K562 (cell line): ENCODE measurements around the gene VDAC2. TPM values are rescaled to one million over a fixed set of nuclear protein-coding genes. Genes with fewer than 3 reads are reported as not detected.

Source experiments
- ARID2 ChIP-seq: fragments of 450-650 bp; IDR thresholded peaks from 2 replicates; pipeline ENCODE4 v1.6.1; 2017; ENCODE audit warnings: antibody characterized with exemption, mild to moderate bottlenecking
- CBX5 ChIP-seq: IDR thresholded peaks from 2 replicates; pipeline ENCODE4 v1.6.1; 2014; ENCODE audit warnings: low read depth, borderline replicate concordance
- CHD1 ChIP-seq: fragments of 200-600 bp; sonication (generic); IDR thresholded peaks from one replicate; pipeline ENCODE4 v1.6.1; 2012; ENCODE audit warnings: mild to moderate bottlenecking, moderate library complexity, low read length, inconsistent platforms
- EHMT2 ChIP-seq: fragments of 450-650 bp; IDR thresholded peaks from 2 replicates; pipeline ENCODE4 v1.6.1; 2018; ENCODE audit warnings: antibody characterized with exemption
- FOXJ2 ChIP-seq: fragments of 200-800 bp; sonication (Bioruptor generic); IDR thresholded peaks from 2 replicates; pipeline ENCODE4 v1.6.1; 2016; ENCODE audit warnings: missing genetic modification characterization, missing compliant biosample characterization
- FOXP1 ChIP-seq: sonication (generic); formaldehyde crosslinking; IDR thresholded peaks from 2 replicates; pipeline ENCODE4 v1.8.0; 2022; ENCODE audit warnings: mild to moderate bottlenecking, missing genetic modification reagents
- FUS ChIP-seq: fragments of 200-400 bp; formaldehyde crosslinking; optimal IDR thresholded peaks from 2 replicates; pipeline ENCODE3; 2017; ENCODE audit warnings: low read depth, low read length
- GTF2A2 ChIP-seq: IDR thresholded peaks from 2 replicates; pipeline ENCODE4 v1.6.1; 2016; ENCODE audit warnings: mild to moderate bottlenecking, missing genetic modification characterization, missing compliant biosample characterization
- HMGN3 ChIP-seq: IDR thresholded peaks from 2 replicates; pipeline ENCODE4 v1.6.1; 2011; ENCODE audit warnings: borderline replicate concordance, low read depth, mild to moderate bottlenecking, mixed read lengths, low read length; ENCODE audit not compliant: insufficient read length; ENCODE audit errors: extremely low read depth
- NR2C2 ChIP-seq, 2 experiments: fragments of 200-800 bp in 1 of 2; sonication (Bioruptor generic) in 1 of 2; sonication (generic) in 1 of 2; formaldehyde crosslinking in 1 of 2; IDR thresholded peaks; 2 replicates each; pipeline versions ENCODE4 v1.6.1 to v1.8.0; 2016 to 2022; ENCODE audit warnings: mild to moderate bottlenecking in 1 of 2, missing compliant biosample characterization in 1 of 2, missing genetic modification characterization in 1 of 2, missing genetic modification reagents in 1 of 2
- NR4A1 ChIP-seq, 2 experiments: fragments of 250-450 bp in 1 of 2; fragments of 450-650 bp in 1 of 2; sonication (Bioruptor Pico) in 1 of 2; IDR thresholded peaks; 2 replicates each; pipeline versions ENCODE4 v1.4.0 to v1.6.1; 2016 to 2020; ENCODE audit warnings: mild to moderate bottlenecking in 2 of 2, missing compliant biosample characterization in 1 of 2, missing genetic modification characterization in 1 of 2, moderate library complexity in 1 of 2
- POLR2A ChIP-seq: fragments of 450-650 bp; conservative IDR thresholded peaks from 2 replicates; pipeline ENCODE4 v1.6.1; 2016
- RBM14 ChIP-seq: fragments of 200-400 bp; formaldehyde crosslinking; IDR thresholded peaks from 2 replicates; pipeline ENCODE4 v1.6.1; 2018; ENCODE audit warnings: low read depth, mild to moderate bottlenecking, low read length, moderate library complexity, borderline replicate concordance; ENCODE audit not compliant: insufficient read depth
- TEAD1 ChIP-seq, 2 experiments: fragments of 450-650 bp in 1 of 2; sonication (generic) in 1 of 2; formaldehyde crosslinking; IDR thresholded peaks; 2 replicates each; pipeline versions ENCODE4 v1.4.0 to v1.8.0; 2020 to 2022; ENCODE audit warnings: mild to moderate bottlenecking in 2 of 2, missing genetic modification reagents in 1 of 2
- TSHZ1 ChIP-seq: fragments of 250-450 bp; sonication (Bioruptor Pico); IDR thresholded peaks from 2 replicates; pipeline ENCODE4 v1.4.0; 2020; ENCODE audit warnings: mild to moderate bottlenecking, moderate library complexity
- ZKSCAN1 ChIP-seq: fragments of 150-350 bp; IDR thresholded peaks from 2 replicates; pipeline ENCODE4 v1.6.1; 2016; ENCODE audit warnings: low read depth, low read length
- ZNF212 ChIP-seq: fragments of 450-650 bp; formaldehyde crosslinking; IDR thresholded peaks from 2 replicates; pipeline ENCODE4 v1.4.0; 2020; ENCODE audit warnings: mild to moderate bottlenecking
- ZNF217 ChIP-seq: sonication (generic); formaldehyde crosslinking; IDR thresholded peaks from 2 replicates; pipeline ENCODE4 v1.8.0; 2022; ENCODE audit warnings: mild to moderate bottlenecking, missing genetic modification reagents
- ZNF830 ChIP-seq: fragments of 250-450 bp; sonication (Bioruptor Pico); IDR thresholded peaks from 2 replicates; pipeline ENCODE4 v1.5.0; 2021; ENCODE audit warnings: mild to moderate bottlenecking
- polyA plus RNA-seq, 8 experiments: library from polyadenylated mRNA; depleted of rRNA in 4 of 8; stranded (reverse) in 5 of 8; unstranded in 3 of 8; fragments of >200 nt; fragmentation: Nextera tagmentation in 2 of 8; fragmentation: Illumina TruSeq in 1 of 8; extraction: Ambion mirVana in 2 of 8; extraction: Trizol in 1 of 8; gene quantifications; 2 replicates each; pipeline versions ENCODE4 v1.2.1 to v1.2.3, GENCODE V29; 2011 to 2014; ENCODE audit warnings: inconsistent platforms in 1 of 8, missing spikeins in 1 of 8
- total RNA-seq, 7 experiments: library from RNA; depleted of rRNA in 6 of 7; stranded (reverse); fragments of >200 nt in 6 of 7; fragmentation: Illumina TruSeq in 2 of 7; extraction: Trizol in 2 of 7; gene quantifications; 2 replicates each; pipeline versions ENCODE4 v1.2.1 to v1.2.3, GENCODE V29; 2011 to 2021; ENCODE audit warnings: low replicate concordance in 1 of 7

VDAC2 gene
- total and polyA plus RNA-seq, 9 of the 15 experiments (the other 6 are each of a cell fraction or from before 2014, with no cell fraction given) = 139 to 450 (median 250) TPM

- TF ChIP-seq NR2C2 (CRISPR knock-in tag; IDR thresholded peaks at IDR 0.05) = no peak
- peak; percentile 69 for TF ChIP-seq NR2C2 (tag; IDR thresholded peaks at IDR 0.05)
- no peak for TF ChIP-seq GTF2A2 (tag)
- TF ChIP-seq FOXP1 (CRISPR knock-in tag) = no peak
- TF ChIP-seq ZNF212 (CRISPR knock-in tag) = no peak
- TF ChIP-seq ARID2 = peak; percentile 88
- TF ChIP-seq CHD1 = no peak
- no peak for TF ChIP-seq FOXJ2 (tag)
- TF ChIP-seq CBX5 = no peak
- TF ChIP-seq ZNF217 (CRISPR knock-in tag) = no peak
- no peak; the same call in 1 of the 2 replicates for TF ChIP-seq NR4A1 (CRISPR knock-in tag; IDR thresholded peaks at IDR 0.05)
- TF ChIP-seq NR4A1 (tag; IDR thresholded peaks at IDR 0.05) = no peak
- peak; percentile 82 for TF ChIP-seq HMGN3
- no peak for TF ChIP-seq RBM14
- peak; percentile 62; the same call in 1 of the 2 replicates for TF ChIP-seq TSHZ1 (CRISPR knock-in tag)
- TF ChIP-seq POLR2A = peak; percentile 60; the same call in 1 of the 2 replicates
- TF ChIP-seq ZNF830 (CRISPR knock-in tag) = no peak
- no peak for TF ChIP-seq EHMT2
- peak; percentile 75 for TF ChIP-seq FUS
- peak; percentile 61; the same call in 1 of the 2 replicates for TF ChIP-seq ZKSCAN1
- TF ChIP-seq TEAD1 (CRISPR knock-in tag; IDR thresholded peaks at IDR 0.05) = peak in 1 of 2 experiments; percentile 73; a peak in 1 of 4 replicates
These were observed 25.0 kb downstream of the VDAC2 start, which contains the start of gene COMTD1 (continued) for GRCh38 chr10:75235375-75236177.
